ENCODE data around the gene MS4A10. TPM values are rescaled to one million over a fixed set of nuclear protein-coding genes. Genes with fewer than 3 reads are reported as not detected.
A peak's percentile ranks its signal among the peaks of the same experiment; 100 is the strongest.

The MS4A10 gene
- total RNA-seq, 3 donors from 2014 or later: not detected

- Histone ChIP-seq H3K27me3 (no peaks in the 10 kb centered on the region), H3K27ac (no peak overlapping the region), H3K4me1 (peaks cover 6 to 15% of the 10 kb centered on the region in 2 donors), H3K9me3 (no peaks in the 10 kb centered on the region), H3K36me3 (no peaks in the 10 kb centered on the region), H3K4me3 (no peak overlapping the region)
- DNase-seq (ENCODE audit: low spot score in 2 of 2): no peak
- intact Hi-C loops (cut with DNase I; ENCODE audit: low total_unique reads): loop anchor here (5.0 to 10.0 kb wide), 2 partner anchors 68 to 320 kb away; partner anchors contain the start of gene PRPF19
- no peak for TF ChIP-seq POLR2A (IDR thresholded peaks at IDR 0.05)
These were observed 51.9 kb downstream of the MS4A10 start for GRCh38 chr11:60836866-60837515.

- TF ChIP-seq POLR2AphosphoS5 (IDR thresholded peaks at IDR 0.05) (no peak), CTCF (IDR thresholded peaks at IDR 0.05) (no peak), POLR2A (IDR thresholded peaks at IDR 0.05) (no peak)
- no peak overlapping the region for H3K27ac ChIP-seq
- DNase-seq (ENCODE audit: low spot score in 2 of 2): no peak
- no peaks in the 10 kb centered on the region for H3K27me3 ChIP-seq
- no peaks in the 10 kb centered on the region for H3K36me3 ChIP-seq
- intact Hi-C loops (cut with DNase I; ENCODE audit: low total_unique reads): loop anchor here (5.0 to 10.0 kb wide), 2 partner anchors 67 to 319 kb away; partner anchors contain the start of gene PRPF19
- peaks cover 6 to 19% of the 10 kb centered on the region in 2 donors for H3K4me1 ChIP-seq
- H3K4me3 ChIP-seq: no peak overlapping the region
- H3K9me3 ChIP-seq: no peaks in the 10 kb centered on the region
These were observed 53.0 kb downstream of the MS4A10 start for GRCh38 chr11:60838132-60838531.

- no peak for TF ChIP-seq POLR2AphosphoS5 (IDR thresholded peaks at IDR 0.05)
- Histone ChIP-seq H3K36me3 (no peaks in the 10 kb centered on the region), H3K4me3 (peak overlapping the region in 2 of 3 donors; percentile 79 to 91), H3K27me3 (no peaks in the 10 kb centered on the region), H3K27ac (peak overlapping the region; percentile 80 to 90), H3K4me1 (peaks cover 8 to 28% of the 10 kb centered on the region in 2 donors), H3K9me3 (no peaks in the 10 kb centered on the region)
- DNase-seq (ENCODE audit: low spot score in 2 of 2): peak in 1 of 2 donors; percentile 54
- intact Hi-C loops (cut with DNase I; ENCODE audit: low total_unique reads): no loop called here
These were observed 55.6 kb downstream of the MS4A10 start for GRCh38 chr11:60840470-60841430.

GRCh38 chr11:60841797-60842667 lies 56.9 kb downstream of the MS4A10 start, which contains the start of gene CCDC86:
Gene CCDC86, plus strand, starts transcription at chr11:60842113. Its CDS starts 12 bp downstream, at chr11:60842125.
- Histone ChIP-seq H3K36me3 (no peaks in the 10 kb centered on the region), H3K9me3 (no peaks in the 10 kb centered on the region), H3K4me1 (peaks cover 8 to 28% of the 10 kb centered on the region in 2 donors), H3K4me3 (peak within 1 kb of the TSS; percentile 79 to 91 (median 91)), H3K27me3 (no peaks in the 10 kb centered on the region), H3K27ac (peak within 1 kb of the TSS; percentile 80 to 90)
- no peak for TF ChIP-seq CTCF (IDR thresholded peaks at IDR 0.05)
- peak; percentile 90 to 99 (median 98) for TF ChIP-seq POLR2AphosphoS5 (IDR thresholded peaks at IDR 0.05)
- no peak for TF ChIP-seq POLR2A (IDR thresholded peaks at IDR 0.05)
- intact Hi-C loops (cut with DNase I; ENCODE audit: low total_unique reads): no loop called here
- DNase-seq (ENCODE audit: low spot score in 2 of 2): peak; percentile 96

GRCh38 chr11:60842668-60843600 lies 57.8 kb downstream of the MS4A10 start:
- Histone ChIP-seq H3K27ac (peak overlapping the region; percentile 80 to 90), H3K36me3 (no peaks in the 10 kb centered on the region), H3K9me3 (no peaks in the 10 kb centered on the region), H3K4me1 (peaks cover 8 to 28% of the 10 kb centered on the region in 2 donors), H3K4me3 (peak overlapping the region; percentile 79 to 91 (median 91)), H3K27me3 (no peaks in the 10 kb centered on the region)
- intact Hi-C loops (cut with DNase I; ENCODE audit: low total_unique reads): no loop called here
- no peak for DNase-seq (ENCODE audit: low spot score in 2 of 2)
- TF ChIP-seq POLR2AphosphoS5 (IDR thresholded peaks at IDR 0.05): no peak
- no peak for TF ChIP-seq CTCF (IDR thresholded peaks at IDR 0.05)
- no peak for TF ChIP-seq POLR2A (IDR thresholded peaks at IDR 0.05)

All from breast epithelium (tissue), 4 donors.